RKO (cell line): ENCODE data around the gene WNT3A.

Experiments used
- DNase-seq: peaks from one replicate; pipeline ENCODE4 v3.0.0-alpha.2; 2016; ENCODE audit warnings: low spot score

Gene WNT3A

DNA sequence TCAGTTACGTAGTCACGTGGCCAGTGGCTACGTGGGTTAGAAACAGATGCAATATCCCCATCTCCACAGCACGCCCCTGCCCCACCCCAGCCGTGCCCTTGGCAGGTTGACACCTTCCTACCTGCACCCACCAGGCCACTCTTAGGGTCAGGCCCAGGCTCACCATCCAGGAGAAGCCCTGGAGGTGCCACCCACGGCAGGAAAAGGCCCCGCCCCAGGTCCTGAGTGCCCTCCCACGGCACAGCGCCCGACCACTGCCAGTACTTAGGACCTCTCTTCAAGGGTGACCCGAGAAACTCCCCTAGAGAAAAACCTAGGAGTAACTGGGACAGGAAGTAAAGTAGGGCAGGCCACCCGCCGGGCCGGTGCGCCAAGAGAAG, 94.8 kb downstream of the WNT3A start:
- DNase-seq: peak; percentile 32

DNA sequence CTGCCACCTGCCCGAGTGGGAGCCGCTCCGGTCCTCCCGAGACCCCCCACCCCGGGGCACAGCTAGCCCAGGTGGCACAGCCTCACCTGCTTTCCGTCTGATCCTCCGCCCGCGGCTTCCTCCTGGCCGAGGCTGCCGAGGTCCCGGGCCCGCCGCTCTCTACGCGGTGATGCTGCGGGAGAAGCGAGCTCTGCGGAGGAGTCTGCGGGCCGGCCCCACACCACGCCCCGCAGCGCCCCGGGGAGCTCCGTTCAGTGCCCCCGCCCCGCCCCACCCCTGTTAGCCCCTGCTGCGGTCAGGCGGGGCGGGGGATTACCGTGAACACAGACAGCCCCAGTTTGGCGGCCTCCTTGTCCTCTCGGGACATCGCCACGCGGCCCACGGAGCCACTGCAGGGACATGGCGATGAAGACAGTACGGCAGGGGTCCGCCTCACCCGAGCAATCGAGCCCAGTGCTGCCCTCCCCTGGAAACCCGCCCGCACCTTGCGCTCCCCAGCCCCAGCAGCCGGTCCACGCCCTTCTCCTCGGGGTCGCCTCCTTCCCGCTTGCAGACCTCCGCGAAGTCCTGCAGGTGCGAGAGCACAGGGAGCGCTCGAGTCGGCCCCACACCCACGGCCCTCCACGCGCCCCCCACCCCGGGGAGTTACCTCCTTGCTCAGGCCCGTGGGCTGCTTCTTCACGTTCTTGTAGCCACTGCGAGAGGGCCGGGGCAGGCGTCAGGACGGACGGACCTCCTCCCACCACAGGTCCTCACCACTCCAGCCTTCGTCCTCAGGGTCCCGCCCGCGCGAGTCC, 95.4 kb downstream of the WNT3A start:
- peak; percentile 55 for DNase-seq

DNA sequence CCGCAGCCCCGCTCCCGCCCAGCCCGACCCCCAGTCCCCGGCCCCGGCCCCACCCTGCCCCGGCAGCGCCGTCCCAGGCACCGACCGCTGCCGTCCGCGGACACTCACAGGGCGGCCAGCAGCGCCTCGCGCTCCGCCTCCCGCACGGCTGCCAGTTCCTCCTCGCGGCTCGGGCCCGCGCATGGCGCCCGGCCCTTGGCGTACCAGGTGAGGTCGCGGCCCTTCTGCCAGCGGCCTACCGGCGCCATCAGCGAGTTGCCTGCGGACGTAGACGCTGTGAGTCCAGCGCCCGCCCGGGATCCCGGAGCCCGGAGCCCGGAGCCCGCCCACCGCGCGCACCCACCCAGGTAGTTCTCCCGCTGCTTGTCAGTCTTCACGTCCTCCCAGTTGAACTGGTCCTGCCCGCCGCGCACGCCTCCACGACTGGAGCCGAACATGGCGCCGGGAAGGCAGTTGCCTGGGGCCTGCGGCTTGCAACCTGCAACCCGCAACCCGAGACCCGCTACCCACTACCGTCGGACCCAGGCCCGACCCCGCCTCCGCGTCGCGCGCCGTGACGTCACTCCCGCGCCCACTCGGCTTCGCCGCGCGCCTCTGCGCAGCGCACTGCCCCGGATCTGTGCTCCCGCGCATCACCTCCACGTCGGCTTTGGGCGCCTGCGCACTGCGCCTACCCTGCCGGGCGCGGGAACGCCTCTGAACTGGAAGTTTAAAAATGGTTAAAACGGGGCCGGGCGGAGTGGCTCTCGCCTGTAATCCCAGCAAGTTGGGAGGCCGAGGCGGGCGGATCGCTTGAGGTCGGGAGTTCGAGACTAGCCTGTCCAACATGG, 96.2 kb downstream of the WNT3A start, which contains the start of gene C1orf35:
TSS of gene C1orf35 (minus strand) at position 535 of the 830 bp plus-strand sequence. CDS start at position 437, 98 bp downstream.
- peak; percentile 94 for DNase-seq

DNA sequence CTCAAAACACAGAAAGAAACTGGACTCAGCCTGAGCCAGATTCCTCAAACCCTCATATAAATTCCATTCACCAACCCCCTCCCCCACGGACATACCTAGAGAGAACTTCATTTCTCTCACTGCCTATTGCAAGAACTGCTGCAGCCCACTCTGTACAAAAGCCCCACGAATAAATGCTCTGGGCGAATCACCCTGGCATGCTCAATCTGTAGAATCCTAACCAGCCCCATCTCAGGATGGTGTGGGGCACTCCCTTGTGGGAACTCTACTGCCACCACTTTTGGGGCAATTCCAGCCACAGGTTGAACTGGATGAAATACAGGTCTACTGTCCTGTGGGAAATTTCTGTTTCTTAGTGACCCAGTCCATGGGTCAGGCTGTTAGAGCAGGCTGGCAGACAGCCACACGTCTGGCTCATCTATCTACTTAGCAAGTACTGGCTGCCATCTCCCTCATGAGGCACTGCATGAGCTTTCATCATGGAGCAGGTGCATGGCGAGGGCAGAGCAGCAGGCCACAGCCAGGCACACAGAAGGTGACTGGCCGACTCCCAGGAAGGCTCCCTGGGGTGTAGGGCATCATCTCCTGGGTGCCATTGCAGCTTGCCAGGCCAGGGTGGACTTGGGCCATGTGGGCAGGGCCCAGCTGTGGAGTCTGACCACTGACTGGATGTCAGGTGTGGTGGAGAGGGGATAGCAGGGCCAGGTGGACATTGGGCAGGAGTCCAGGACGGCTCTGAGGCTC, 97.9 kb downstream of the WNT3A start:
- DNase-seq: peak; percentile 25

DNA sequence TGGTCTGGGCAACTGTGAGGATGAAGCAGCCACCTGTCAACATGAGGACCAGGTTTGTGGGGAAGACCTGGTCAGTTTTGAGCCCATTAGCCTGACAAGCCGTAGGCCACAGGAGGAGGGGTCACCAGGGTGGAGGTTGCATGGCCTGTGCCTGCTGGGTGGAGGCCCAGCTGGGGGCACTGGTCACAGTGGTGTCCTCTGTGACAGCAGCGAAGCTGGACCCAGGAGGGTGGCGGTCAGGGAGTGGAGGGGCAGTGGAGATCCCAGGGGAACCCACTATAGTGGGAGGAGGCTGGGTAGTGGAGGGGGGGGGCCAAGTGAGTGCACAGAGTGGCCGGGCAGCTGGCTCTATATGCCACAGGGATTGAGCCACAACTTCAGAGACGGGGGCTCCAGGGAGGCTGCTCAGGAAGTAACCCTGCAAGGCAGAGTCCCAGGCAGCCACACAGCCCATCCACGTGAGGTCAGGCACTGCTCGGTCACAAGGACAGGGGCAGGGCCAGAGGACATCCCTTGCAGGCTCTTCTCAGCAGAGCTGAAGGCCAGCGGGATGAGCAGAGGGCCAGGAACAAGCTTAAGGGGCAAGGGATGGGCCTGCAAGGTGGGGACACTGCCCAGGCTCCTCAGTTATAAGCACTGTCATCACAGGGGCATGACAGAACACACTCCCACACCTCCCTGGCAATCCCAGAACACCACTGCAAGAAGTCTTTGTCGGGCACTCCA, 98.6 kb downstream of the WNT3A start:
- DNase-seq: no peak

DNA sequence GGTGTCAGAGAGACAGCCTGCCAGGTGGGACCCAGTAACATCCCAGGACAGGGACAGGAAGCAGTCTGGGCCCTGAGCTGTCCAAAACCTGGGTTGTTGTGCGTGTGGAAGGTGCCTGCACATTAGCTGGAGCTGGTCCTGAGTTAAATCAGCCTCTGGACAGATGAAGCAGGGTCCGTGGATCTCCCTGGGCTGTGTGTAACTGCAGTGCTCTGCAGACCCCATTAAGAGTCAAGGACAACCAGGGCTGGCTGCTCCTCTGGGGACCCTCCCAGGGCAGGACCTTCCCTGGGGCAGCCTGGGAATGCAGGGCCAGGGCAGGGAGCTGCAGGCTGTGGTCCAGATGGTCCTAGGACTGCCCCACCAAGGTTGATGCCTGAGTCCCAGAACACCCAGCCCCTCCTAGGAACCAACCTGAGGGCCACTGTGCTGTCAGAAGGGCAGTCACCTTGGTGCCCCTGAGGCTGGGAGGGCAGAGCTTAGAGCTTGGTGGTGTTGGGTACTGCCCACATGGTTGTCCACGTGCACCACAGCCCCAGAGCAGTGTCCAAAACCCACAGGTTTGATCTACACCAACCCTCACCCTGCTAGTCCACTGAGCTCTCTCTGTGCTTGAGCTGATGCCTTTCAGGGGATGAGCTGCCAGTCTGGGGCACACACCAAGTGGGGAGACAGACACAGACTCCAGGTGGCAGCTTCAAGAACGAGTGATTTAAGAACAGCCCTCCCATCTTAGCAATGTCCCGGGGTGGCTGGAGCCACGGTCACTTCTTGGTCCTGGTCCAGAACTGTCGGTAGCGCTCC, 99.4 kb downstream of the WNT3A start:
- DNase-seq: no peak

DNA sequence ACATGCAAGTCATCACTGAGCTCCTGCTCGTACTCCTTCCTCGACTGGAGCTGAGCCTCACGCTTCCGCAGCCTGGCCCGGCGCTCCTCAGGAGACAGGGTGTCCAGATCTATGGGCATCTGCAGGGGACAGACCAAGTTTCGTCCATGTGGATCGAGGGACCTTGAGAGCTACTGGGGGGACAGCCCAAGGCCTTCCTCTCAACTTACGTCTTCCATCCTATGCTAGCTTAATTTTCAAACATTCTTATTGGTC, 99.9 kb downstream of the WNT3A start:
- no peak for DNase-seq

DNA sequence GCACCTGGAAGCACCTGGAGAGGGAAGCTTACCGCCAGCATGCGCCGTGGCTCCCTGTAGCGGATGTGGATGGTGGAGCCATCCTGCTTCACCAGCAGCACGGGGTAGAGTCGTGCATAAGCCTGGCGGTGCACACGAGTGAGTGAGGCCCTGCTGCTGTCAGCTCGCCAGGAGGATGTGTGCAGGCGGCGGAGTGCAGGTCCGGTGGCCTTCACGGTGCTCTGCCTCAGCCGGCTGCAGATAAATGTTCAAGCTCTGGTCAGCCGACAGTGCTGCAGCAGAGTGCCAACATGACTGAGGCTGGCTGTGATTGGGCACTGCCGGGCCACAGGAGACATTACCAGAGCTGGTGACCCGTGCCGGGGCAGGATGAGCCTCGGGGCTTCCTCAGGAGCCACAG, 100.8 kb downstream of the WNT3A start:
- DNase-seq: no peak

DNA sequence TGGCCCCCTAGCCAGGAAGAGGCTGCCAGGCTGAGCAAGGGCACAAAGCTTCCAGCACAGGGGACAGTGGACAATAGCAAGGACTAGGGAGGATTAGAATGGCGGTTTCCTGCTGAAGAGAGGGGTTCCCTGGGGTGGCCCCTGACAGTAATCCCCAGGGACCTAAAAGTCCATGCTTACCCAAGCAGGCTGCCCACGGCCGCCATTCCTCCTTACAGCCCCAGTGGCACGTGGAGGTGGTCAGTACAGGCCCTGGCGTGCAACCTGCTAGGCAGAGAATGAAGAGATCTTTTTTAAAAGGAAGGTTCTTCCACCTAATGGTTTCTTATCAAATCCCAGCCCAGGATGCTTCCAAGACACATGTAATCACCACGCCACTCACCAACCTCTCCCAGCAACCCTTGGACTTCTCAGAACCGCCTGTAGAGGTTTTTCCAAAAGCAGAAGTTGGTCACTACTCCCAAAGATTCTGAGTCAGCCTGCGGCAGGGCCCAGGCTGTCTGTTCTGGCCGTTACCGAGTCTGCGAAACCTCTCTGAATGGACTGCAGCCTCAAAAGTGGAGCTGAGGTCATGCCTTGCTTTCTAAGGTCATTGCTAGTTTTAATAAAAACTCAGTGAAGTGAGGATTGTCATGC, 101.4 kb downstream of the WNT3A start:
- DNase-seq: peak; percentile 69

DNA sequence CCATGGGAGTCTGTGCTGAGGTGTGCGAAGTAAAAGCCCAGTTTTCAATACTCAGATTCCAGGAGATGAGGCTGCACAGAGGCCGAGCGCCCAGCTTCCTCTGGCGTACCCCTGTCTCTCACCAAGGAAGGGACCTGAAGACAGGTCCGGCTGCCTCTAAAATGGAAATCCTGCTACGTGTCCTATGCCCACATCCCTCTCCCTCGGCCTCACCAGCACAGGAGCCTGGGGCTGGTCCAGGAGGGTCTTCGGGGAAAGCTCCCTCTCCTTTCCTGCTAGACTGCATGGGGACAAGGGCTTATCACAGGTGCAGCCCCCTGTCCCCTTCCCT, 101.9 kb downstream of the WNT3A start:
- no peak for DNase-seq

DNA sequence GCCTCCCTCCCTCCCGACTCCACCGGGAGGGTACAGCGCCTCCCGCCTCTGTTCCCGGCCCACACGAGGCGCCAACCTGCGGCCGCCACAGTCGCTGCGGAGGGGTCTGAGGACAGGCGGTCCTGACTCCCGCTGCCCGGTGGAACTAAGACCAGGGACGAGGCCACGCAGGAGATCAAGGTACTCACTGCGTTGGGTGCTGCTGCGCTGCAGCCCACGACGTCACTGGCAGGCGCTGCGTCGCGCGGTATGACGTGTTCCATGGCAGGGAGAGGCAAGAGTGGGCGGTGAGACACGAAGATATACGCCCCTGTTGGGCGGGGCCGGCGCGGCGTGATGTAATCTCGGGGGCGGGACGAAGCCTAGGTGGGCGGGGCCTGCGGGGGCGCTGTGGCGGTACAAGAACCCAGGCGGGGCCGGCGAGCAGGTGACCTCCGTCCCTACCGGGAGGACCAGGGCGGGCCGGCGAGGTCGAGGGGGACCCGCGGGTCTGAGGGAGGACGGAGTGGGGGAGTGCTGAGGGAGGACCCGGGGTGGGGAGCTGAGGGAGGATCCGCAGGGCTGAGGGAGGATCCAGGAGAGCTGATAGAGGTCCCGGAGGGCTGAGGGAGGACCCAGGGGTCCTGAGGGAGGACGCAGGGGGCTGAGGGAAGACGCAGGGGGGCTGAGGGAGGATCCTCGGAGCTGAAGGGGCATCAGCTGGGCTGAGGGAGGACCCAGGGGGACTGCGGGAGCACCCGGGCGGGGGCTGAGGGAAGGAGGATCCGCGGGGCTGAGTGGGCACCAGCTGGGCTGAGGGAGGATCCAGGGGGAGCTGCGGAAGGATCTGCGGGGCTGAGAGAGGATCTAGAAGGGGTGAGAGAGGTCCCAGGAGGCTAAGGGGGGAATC, 102.5 kb downstream of the WNT3A start, which contains the start of gene MRPL55:
TSS of gene MRPL55 (minus strand) at position 227 of the 889 bp plus-strand sequence. CDS start 1,039 bp downstream, outside the sequence.
- peak; percentile 96 for DNase-seq

DNA sequence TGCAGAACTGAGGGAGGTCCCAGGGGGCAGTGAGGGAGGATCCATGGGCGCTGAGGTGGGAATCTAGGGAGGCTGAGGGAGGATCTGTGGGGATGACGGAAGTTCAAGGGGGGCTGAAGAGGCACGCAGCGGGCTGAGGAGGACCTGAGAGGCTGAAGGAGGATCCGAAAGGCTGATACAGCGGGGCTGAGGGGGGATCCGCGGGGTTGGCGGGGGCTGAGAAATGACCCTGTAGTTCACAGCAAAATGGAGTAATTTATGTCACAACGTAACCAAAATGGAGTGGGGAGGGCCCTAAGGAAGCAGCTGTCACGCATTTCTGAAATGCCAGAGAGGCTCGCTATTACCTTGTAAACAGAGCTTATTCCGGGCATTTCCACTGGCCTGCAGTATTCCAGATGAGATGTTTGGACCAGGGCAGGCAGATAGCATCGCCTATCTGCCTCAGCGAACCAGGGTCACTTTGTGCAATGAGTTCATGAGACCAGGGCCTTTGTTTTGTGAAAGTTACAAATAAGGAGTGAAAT, 103.2 kb downstream of the WNT3A start:
- DNase-seq: no peak

DNA sequence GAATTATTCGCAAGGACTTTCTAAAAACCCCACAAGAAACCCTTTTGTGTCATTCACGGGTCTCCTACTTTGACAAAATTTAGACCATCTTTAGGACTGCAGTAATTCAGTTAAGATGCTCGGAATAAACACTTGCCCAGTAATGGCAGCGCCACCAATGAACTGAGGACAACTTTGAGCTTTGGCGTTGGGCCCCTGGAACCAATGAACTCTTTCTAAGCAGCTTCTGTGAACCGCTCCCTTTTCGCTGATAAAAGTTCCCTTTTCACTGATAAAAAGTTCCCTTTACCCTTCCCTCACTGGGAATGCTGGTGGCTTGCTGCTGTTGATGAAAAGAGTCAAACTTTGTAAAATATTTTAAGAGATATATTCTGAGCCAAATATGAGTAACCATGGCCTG, 103.8 kb downstream of the WNT3A start:
- no peak for DNase-seq
